ENCODE measurements around the gene KCNAB1. TPM values are rescaled to one million over a fixed set of nuclear protein-coding genes. Genes with fewer than 3 reads are reported as not detected.

KCNAB1 gene
- total RNA-seq, 4 donors from 2014 or later = 4.2 to 11.4 (median 7.8) TPM

DNA sequence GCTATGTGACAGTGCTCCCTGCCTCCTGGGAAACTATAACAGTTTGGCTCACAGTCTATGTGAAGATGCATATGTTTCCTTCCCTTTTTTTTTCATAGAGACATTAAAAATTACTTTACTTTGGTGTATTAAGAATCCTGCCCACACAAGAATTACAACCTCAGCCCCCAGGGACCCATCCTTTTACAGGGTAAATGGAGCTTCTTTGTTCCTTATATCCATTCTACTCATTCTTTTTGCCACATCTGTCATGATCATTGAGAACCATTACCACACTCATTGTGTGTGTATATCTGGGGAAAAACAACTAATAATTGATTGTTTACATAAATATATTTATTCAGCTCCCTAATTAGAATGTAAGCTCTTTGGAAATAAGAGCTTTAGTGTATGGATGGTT lies 277.2 kb downstream of the KCNAB1 start:
- TF ChIP-seq POLR2A (IDR thresholded peaks at IDR 0.05) (no peak), EP300 (IDR thresholded peaks at IDR 0.05) (no peak)
- TF ChIP-seq, protein P1, sequence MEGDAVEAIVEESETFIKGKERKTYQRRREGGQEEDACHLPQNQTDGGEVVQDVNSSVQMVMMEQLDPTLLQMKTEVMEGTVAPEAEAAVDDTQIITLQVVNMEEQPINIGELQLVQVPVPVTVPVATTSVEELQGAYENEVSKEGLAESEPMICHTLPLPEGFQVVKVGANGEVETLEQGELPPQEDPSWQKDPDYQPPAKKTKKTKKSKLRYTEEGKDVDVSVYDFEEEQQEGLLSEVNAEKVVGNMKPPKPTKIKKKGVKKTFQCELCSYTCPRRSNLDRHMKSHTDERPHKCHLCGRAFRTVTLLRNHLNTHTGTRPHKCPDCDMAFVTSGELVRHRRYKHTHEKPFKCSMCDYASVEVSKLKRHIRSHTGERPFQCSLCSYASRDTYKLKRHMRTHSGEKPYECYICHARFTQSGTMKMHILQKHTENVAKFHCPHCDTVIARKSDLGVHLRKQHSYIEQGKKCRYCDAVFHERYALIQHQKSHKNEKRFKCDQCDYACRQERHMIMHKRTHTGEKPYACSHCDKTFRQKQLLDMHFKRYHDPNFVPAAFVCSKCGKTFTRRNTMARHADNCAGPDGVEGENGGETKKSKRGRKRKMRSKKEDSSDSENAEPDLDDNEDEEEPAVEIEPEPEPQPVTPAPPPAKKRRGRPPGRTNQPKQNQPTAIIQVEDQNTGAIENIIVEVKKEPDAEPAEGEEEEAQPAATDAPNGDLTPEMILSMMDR (IDR thresholded peaks at IDR 0.05) = no peak
- Histone ChIP-seq H3K4me1 (peaks cover 0 to 7% (median 0%) of the 10 kb centered on the region in 4 donors), H3K27me3 (no peaks in the 10 kb centered on the region), H3K36me3 (no peaks in the 10 kb centered on the region), H3K9me3 (no peaks in the 10 kb centered on the region), H3K4me3 (no peak overlapping the region), H3K27ac (no peak overlapping the region)
- no peak for DNase-seq (ENCODE audit: low spot score in 2 of 2)

DNA sequence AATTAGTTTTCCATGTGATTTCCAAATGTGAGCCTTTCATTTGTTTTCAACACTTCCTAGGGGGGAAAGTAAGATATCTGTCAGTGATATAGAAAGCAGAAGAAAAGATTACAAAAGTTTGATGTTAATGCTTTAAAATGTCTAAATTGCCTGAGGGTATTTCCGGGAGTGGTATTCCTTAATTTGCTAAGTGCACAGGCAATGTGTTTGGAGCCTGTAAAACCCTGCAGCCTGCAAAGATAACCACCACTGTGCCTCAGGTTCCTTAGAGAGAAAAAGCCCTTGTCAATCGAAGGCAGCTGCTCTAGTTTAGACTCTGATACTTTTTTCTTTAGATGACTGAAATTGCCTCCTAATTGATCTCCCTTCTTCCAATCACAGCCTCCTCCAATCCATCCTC lies 279.7 kb downstream of the KCNAB1 start:
- Histone ChIP-seq H3K4me3 (no peak overlapping the region), H3K9me3 (no peaks in the 10 kb centered on the region), H3K27ac (no peak overlapping the region), H3K36me3 (no peaks in the 10 kb centered on the region), H3K27me3 (no peaks in the 10 kb centered on the region), H3K4me1 (peaks cover 0 to 16% (median 0%) of the 10 kb centered on the region in 4 donors)
- no peak for TF ChIP-seq EP300 (IDR thresholded peaks at IDR 0.05)
- TF ChIP-seq, protein P1 (IDR thresholded peaks at IDR 0.05) = no peak
- 78 to 81% methylated on average over 2 of the region's 2 CpGs for WGBS, 2 donors
- no peak for DNase-seq (ENCODE audit: low spot score in 2 of 2)

DNA sequence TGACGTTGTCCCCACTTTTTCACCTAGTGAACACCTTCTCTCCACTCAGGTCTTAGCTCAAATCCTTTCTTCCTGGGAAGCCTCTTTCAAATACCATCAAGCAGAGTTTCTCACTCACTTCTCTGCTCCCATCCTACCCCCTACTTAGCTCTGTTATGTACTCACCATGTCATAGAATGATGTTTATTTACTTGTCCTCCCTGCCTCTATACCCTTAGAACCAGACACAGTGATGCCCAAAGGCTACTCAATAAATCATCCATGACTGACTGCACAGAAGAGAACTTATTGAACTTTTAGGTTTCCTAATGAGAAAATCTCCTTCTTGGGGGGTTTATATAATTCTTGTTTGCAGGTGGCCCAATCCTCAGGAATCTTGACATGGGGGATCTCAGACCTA lies 280.4 kb downstream of the KCNAB1 start:
- DNase-seq (ENCODE audit: low spot score in 2 of 2) = no peak
- 67 to 74% methylated on average over 1 of the region's 1 CpG for WGBS, 2 donors

DNA sequence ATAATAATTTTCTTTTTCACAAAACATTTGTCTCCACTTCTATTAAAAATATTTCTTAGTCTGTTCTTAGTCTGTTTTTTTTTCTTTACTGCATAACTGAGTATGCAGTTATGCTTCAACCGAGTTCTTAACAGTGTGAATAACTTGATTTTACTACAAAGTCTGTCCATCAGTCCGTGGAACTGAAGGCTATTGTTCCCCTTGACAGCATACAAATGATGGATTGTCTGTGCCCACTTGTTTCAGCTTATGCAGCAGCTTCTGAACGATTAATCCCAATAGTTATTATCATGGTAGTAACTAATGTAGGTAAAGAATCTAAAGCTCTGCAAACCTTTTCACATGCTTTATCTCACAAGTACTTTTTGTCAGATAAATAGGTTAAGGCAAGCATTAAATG lies 283.8 kb downstream of the KCNAB1 start:
- no peak for DNase-seq (ENCODE audit: low spot score in 2 of 2)
- 32 to 56% methylated on average over 3 of the region's 3 CpGs for WGBS, 2 donors
- H3K9me3 ChIP-seq = no peaks in the 10 kb centered on the region
- H3K27ac ChIP-seq = no peak overlapping the region
- no peaks in the 10 kb centered on the region for H3K27me3 ChIP-seq
- no peak overlapping the region for H3K4me3 ChIP-seq
- H3K36me3 ChIP-seq = no peaks in the 10 kb centered on the region
- peaks cover 0 to 16% (median 0%) of the 10 kb centered on the region in 4 donors for H3K4me1 ChIP-seq
- TF ChIP-seq POLR2A (IDR thresholded peaks at IDR 0.05) (no peak), EP300 (IDR thresholded peaks at IDR 0.05) (no peak)

More for the DNA sequence above, 280.4 kb downstream of the KCNAB1 start:
- TF ChIP-seq POLR2A (IDR thresholded peaks at IDR 0.05) (no peak), EP300 (IDR thresholded peaks at IDR 0.05) (no peak)
- H3K4me1 ChIP-seq = peaks cover 0 to 16% (median 0%) of the 10 kb centered on the region in 4 donors
- H3K27me3 ChIP-seq = no peaks in the 10 kb centered on the region
- no peak overlapping the region for H3K4me3 ChIP-seq
- no peaks in the 10 kb centered on the region for H3K36me3 ChIP-seq
- H3K27ac ChIP-seq = no peak overlapping the region
- H3K9me3 ChIP-seq = no peaks in the 10 kb centered on the region

DNA sequence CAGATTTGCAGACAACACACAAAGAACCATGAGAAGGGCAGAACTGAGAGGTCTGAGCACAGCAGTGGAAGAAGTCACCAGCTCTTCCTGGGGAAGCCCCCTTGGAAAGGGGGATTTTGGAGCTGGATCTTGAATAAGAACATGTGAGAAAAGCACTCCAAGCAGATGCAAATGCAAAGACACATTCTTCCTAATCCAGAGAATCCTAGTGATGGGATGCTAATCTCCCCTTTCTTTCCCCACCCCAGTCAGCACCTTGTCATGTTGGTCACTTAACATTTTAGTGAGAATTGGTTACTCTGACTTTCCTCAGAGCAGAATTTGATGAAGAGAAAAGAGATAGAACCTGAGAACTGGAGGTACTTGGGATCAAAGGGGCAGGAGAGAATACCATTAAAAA lies 286.0 kb downstream of the KCNAB1 start:
- no peak overlapping the region for H3K27ac ChIP-seq
- H3K4me1 ChIP-seq = peaks cover 0 to 13% (median 0%) of the 10 kb centered on the region in 4 donors
- H3K9me3 ChIP-seq = no peaks in the 10 kb centered on the region
- no peaks in the 10 kb centered on the region for H3K36me3 ChIP-seq
- TF ChIP-seq, protein P1 (IDR thresholded peaks at IDR 0.05) = no peak
- TF ChIP-seq POLR2A (IDR thresholded peaks at IDR 0.05) (no peak), EP300 (IDR thresholded peaks at IDR 0.05) (no peak)
- H3K27me3 ChIP-seq = no peaks in the 10 kb centered on the region
- no peak overlapping the region for H3K4me3 ChIP-seq
- DNase-seq (ENCODE audit: low spot score in 2 of 2) = no peak

DNA sequence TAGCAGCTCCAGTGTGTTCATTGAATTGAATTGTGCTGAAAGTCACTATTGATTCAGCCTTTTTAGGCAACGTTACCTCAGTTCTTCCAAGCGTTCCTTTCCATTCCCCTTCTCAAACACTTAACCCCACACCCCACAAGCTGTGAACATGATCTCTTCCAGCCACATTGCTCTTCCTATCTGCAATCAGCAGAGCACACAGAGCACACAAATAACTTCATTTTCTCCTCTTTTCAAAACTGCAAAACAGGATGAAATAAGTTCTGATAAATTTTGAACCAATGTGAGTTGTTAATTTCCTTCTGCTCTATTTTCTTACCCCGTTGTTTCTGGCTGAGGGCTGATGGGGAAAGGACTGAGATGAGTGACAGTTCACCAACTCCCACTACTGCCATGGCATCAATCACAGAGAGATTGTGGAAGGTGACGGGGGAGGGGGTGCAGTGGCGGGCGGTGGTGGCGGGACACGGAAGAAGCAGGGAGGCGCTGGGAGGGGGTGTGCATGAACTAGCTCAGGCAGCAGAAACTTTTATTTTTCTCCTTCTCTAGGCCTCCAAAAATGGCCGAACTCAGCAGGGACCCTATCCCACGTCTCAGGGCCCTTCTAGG lies 287.3 kb downstream of the KCNAB1 start:
- Histone ChIP-seq H3K36me3 (no peaks in the 10 kb centered on the region), H3K27me3 (no peaks in the 10 kb centered on the region), H3K4me1 (peaks cover 0 to 9% (median 0%) of the 10 kb centered on the region in 4 donors), H3K4me3 (no peak overlapping the region), H3K27ac (no peak overlapping the region), H3K9me3 (no peaks in the 10 kb centered on the region)
- no peak for DNase-seq (ENCODE audit: low spot score in 2 of 2)
- TF ChIP-seq POLR2A (IDR thresholded peaks at IDR 0.05) (no peak), EP300 (IDR thresholded peaks at IDR 0.05) (no peak)
- TF ChIP-seq, protein P1 (IDR thresholded peaks at IDR 0.05) = no peak
- 90 to 92% methylated on average over 11 of the region's 11 CpGs for WGBS, 2 donors

All from tibial nerve (tissue), 4 donors.